Keratinocyte (primary cell): ENCODE data around the gene MRPS35. TPM values are rescaled to one million over a fixed set of nuclear protein-coding genes. Genes with fewer than 3 reads are reported as not detected.

Experiments used
- DNase-seq: peaks from one replicate; pipeline ENCODE4 v3.0.0-alpha.2; 2011; ENCODE audit warnings: low read depth, missing footprints, low spot score
- FAIRE-seq: peaks from 2 replicates; lab custom pipeline; 2011; peaks lifted over from hg19 to GRCh38; lab: Jason Lieb, UNC
- H2AFZ ChIP-seq: 2 replicates; pipeline ENCODE4 v1.6.0; 2012; ENCODE audit warnings: low read length, control low read depth, inconsistent platforms; ENCODE audit not compliant: control insufficient read depth
- H3K27ac ChIP-seq: 2 replicates; pipeline ENCODE4 v1.5.1; 2011; ENCODE audit warnings: low read length; ENCODE audit not compliant: control insufficient read depth, insufficient read depth
- H3K27me3 ChIP-seq: 3 replicates; pipeline ENCODE4 v1.6.0; 2011; ENCODE audit warnings: low read length; ENCODE audit not compliant: control insufficient read depth, insufficient read depth; ENCODE audit errors: extremely low read depth
- H3K36me3 ChIP-seq, 2 experiments: 2 replicates in 1 of 2; 3 replicates in 1 of 2; pipeline ENCODE4 v1.5.1; 2011; ENCODE audit warnings: low read length in 2 of 2, mild to moderate bottlenecking in 1 of 2; ENCODE audit not compliant: control insufficient read depth in 2 of 2, insufficient read depth in 2 of 2; ENCODE audit errors: extremely low read depth in 1 of 2
- H3K4me1 ChIP-seq: 3 replicates; pipeline ENCODE4 v1.5.1; 2011; ENCODE audit warnings: low read length; ENCODE audit not compliant: control insufficient read depth, insufficient read depth; ENCODE audit errors: extremely low read depth
- H3K4me2 ChIP-seq: 3 replicates; pipeline ENCODE4 v1.6.0; 2011; ENCODE audit warnings: low read depth, low read length; ENCODE audit not compliant: control insufficient read depth, insufficient read depth; ENCODE audit errors: extremely low read depth
- H3K4me3 ChIP-seq, 3 experiments: fragments of 200-600 bp in 1 of 3; sonication (generic) in 1 of 3; 2 replicates in 2 of 3; 3 replicates in 1 of 3; pipeline ENCODE4 v1.5.1; 2011 to 2016; ENCODE audit warnings: low read length in 3 of 3, mild to moderate bottlenecking in 3 of 3, control low read depth in 2 of 3, inconsistent platforms in 1 of 3, low read depth in 1 of 3, mixed read lengths in 1 of 3, mixed run types in 1 of 3, moderate library complexity in 1 of 3; ENCODE audit not compliant: control insufficient read depth in 2 of 3, insufficient read depth in 2 of 3; ENCODE audit errors: extremely low read depth in 1 of 3
- H3K79me2 ChIP-seq: 2 replicates; pipeline ENCODE4 v1.6.0; 2012; ENCODE audit warnings: low read length; ENCODE audit not compliant: control insufficient read depth, insufficient read depth
- H3K9ac ChIP-seq: 3 replicates; pipeline ENCODE4 v1.6.0; 2011; ENCODE audit warnings: low read length; ENCODE audit not compliant: control insufficient read depth, insufficient read depth; ENCODE audit errors: extremely low read depth
- H3K9me1 ChIP-seq: 3 replicates; pipeline ENCODE4 v1.6.0; 2011; ENCODE audit warnings: low read length; ENCODE audit not compliant: control insufficient read depth, insufficient read depth; ENCODE audit errors: extremely low read depth
- H3K9me3 ChIP-seq: 2 replicates; pipeline ENCODE4 v1.5.1; 2012; ENCODE audit warnings: low read depth, low read length; ENCODE audit not compliant: control insufficient read depth
- H4K20me1 ChIP-seq: 3 replicates; pipeline ENCODE4 v1.6.0; 2011; ENCODE audit warnings: low read length; ENCODE audit not compliant: control insufficient read depth, insufficient read depth; ENCODE audit errors: extremely low read depth
- EZH2 ChIP-seq: IDR thresholded peaks from one replicate; pipeline ENCODE4 v1.6.1; 2012; ENCODE audit warnings: inconsistent platforms, mild to moderate bottlenecking, low read length, moderate library complexity
- dilution Hi-C: fragments of 300-500 bp; cut with MboI; formaldehyde crosslinking; loops from one replicate; pipeline ENCODE4 v1.7.0; 2020; ENCODE audit warnings: low sequenced_read_pairs; ENCODE audit not compliant: extremely low pct_ligation_motif_present
- polyA plus RNA-seq, 5 experiments: library from polyadenylated mRNA; depleted of rRNA in 3 of 5; stranded (reverse) in 3 of 5; stranded (forward) in 1 of 5; unstranded in 1 of 5; fragments of >200 nt; gene quantifications; 1 replicate in 1 of 5; 2 replicates in 3 of 5; 3 replicates in 1 of 5; pipeline versions ENCODE4 v1.2.1 to v1.2.3, GENCODE V29; 2011 to 2012; ENCODE audit warnings: missing spikeins in 2 of 5, low read depth in 1 of 5, low replicate concordance in 1 of 5
- TF ChIP-seq, protein P1 (sequence below), 3 experiments: IDR thresholded peaks in 1 of 3; conservative IDR thresholded peaks in 1 of 3; optimal IDR thresholded peaks in 1 of 3; 2 replicates in 2 of 3; 3 replicates in 1 of 3; pipeline versions ENCODE3 to v1.5.1; 2011; ENCODE audit warnings: low read length in 3 of 3, mild to moderate bottlenecking in 3 of 3, moderate library complexity in 2 of 3, control low read depth in 1 of 3, inconsistent platforms in 1 of 3; ENCODE audit not compliant: insufficient read depth in 2 of 3; ENCODE audit errors: extremely low read depth in 1 of 3

Gene MRPS35
- polyA plus RNA-seq, 1 donor (not counting 4 experiments of a cell fraction or from before 2014, with no cell fraction given): 60.1 TPM

DNA sequence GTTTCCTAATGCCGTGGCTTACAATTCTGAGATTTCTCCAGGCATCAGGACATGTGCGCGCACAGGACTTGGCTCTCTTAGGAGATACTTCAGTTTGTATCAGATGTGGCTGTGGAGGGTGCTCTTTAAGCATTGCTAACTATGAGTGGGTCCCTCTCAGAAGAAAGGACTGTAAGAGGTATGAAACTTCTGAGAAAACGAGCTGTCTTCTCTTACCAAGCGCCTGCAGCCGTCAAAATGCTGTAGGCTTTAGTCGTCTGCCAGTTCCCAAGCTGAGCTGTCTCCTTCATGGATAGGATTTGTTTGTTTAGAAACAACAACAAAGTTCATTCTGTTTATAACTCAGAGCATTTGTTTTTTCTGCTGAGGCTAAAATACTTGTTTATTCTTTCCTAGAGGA, 85.5 kb downstream of the MRPS35 start:
- no peak for DNase-seq
- H3K79me2 ChIP-seq: peaks cover 12% of the 10 kb centered on the region
- no peak overlapping the region for H3K4me3 ChIP-seq
- no peak overlapping the region for H3K4me2 ChIP-seq
- TF ChIP-seq, protein P1, sequence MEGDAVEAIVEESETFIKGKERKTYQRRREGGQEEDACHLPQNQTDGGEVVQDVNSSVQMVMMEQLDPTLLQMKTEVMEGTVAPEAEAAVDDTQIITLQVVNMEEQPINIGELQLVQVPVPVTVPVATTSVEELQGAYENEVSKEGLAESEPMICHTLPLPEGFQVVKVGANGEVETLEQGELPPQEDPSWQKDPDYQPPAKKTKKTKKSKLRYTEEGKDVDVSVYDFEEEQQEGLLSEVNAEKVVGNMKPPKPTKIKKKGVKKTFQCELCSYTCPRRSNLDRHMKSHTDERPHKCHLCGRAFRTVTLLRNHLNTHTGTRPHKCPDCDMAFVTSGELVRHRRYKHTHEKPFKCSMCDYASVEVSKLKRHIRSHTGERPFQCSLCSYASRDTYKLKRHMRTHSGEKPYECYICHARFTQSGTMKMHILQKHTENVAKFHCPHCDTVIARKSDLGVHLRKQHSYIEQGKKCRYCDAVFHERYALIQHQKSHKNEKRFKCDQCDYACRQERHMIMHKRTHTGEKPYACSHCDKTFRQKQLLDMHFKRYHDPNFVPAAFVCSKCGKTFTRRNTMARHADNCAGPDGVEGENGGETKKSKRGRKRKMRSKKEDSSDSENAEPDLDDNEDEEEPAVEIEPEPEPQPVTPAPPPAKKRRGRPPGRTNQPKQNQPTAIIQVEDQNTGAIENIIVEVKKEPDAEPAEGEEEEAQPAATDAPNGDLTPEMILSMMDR (optimal IDR thresholded peaks at IDR 0.05 in 1 of 3, IDR thresholded peaks at IDR 0.05 in 1 of 3, conservative IDR thresholded peaks at IDR 0.05 in 1 of 3; ENCODE audit: extremely low read depth in 1 of 3, insufficient read depth in 2 of 3, low read length in 3 of 3): no peak
- no peak for TF ChIP-seq EZH2
- H3K9me1 ChIP-seq: no peaks in the 10 kb centered on the region
- H3K27ac ChIP-seq: no peak overlapping the region
- no peaks in the 10 kb centered on the region for H3K4me1 ChIP-seq
- H3K9ac ChIP-seq: no peak overlapping the region
- H3K36me3 ChIP-seq: peaks cover 19 to 42% of the 10 kb centered on the region in 2 experiments
- FAIRE-seq: no peak
- no peaks in the 10 kb centered on the region for H4K20me1 ChIP-seq
- dilution Hi-C loops: no loop called here
- H3K27me3 ChIP-seq: no peaks in the 10 kb centered on the region
- no peaks in the 10 kb centered on the region for H3K9me3 ChIP-seq
- H2AFZ ChIP-seq: no peak overlapping the region

DNA sequence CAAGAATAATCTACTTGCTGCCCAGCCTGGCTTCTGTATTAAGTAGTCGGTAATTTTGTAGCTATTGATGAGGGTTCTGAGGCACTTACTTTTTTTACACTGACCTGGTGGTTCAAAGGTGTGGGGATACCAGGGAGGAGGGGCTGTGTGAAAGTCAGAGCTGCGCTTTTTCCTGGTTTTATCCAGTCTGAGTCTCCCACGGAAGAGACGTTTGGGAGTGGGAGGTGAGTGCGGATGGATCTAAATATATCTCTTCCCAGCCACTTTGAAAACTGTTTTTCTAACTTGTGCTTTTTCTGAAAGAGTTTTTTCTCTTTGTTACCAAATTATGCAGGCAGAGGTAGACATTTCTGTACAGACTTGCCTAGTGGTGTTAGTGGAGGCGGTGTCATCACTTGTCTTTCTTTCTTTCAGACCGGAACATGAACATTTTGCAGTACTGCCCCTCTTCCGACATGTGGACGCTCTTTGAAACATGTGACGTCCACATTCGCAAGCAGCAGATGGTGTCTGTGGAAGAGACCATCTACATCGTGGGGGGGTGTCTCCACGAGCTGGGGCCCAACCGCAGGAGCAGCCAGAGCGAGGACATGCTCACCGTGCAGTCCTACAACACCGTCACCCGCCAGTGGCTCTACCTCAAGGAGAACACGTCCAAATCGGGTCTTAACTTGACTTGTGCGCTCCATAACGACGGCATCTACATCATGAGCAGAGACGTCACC, 86.8 kb downstream of the MRPS35 start:
- H3K27me3 ChIP-seq: no peaks in the 10 kb centered on the region
- H3K4me3 ChIP-seq: no peak overlapping the region
- H3K4me2 ChIP-seq: no peak overlapping the region
- FAIRE-seq (peak; percentile 9), DNase-seq (no peak)
- dilution Hi-C loops: no loop called here
- TF ChIP-seq, protein P1 (optimal IDR thresholded peaks at IDR 0.05 in 1 of 3, IDR thresholded peaks at IDR 0.05 in 1 of 3, conservative IDR thresholded peaks at IDR 0.05 in 1 of 3; ENCODE audit: extremely low read depth in 1 of 3, insufficient read depth in 2 of 3, low read length in 3 of 3): no peak
- no peak for TF ChIP-seq EZH2
- H2AFZ ChIP-seq: no peak overlapping the region
- H3K79me2 ChIP-seq: peaks cover 4% of the 10 kb centered on the region
- H3K9me3 ChIP-seq: no peaks in the 10 kb centered on the region
- no peaks in the 10 kb centered on the region for H3K4me1 ChIP-seq
- peaks cover 15 to 33% of the 10 kb centered on the region in 2 experiments for H3K36me3 ChIP-seq
- no peaks in the 10 kb centered on the region for H4K20me1 ChIP-seq
- H3K27ac ChIP-seq: no peak overlapping the region
- no peaks in the 10 kb centered on the region for H3K9me1 ChIP-seq
- H3K9ac ChIP-seq: no peak overlapping the region
